Keratinocyte (primary cell): Measurements from ENCODE around the gene WDR47. TPM values are rescaled to one million over a fixed set of nuclear protein-coding genes. Genes with fewer than 3 reads are reported as not detected.
"Not testable (repeated sequence)": the region's sequence is repeated elsewhere in the genome, so short reads cannot be mapped to it uniquely, and the experiment has no call there.

ENCODE experiments used
- DNase-seq: peaks from one replicate; pipeline ENCODE4 v3.0.0-alpha.2; 2011; ENCODE audit warnings: low read depth, missing footprints, low spot score
- FAIRE-seq: peaks from 2 replicates; lab custom pipeline; 2011; peaks lifted over from hg19 to GRCh38; lab: Jason Lieb, UNC
- H2AFZ ChIP-seq: 2 replicates; pipeline ENCODE4 v1.6.0; 2012; ENCODE audit warnings: low read length, control low read depth, inconsistent platforms; ENCODE audit not compliant: control insufficient read depth
- H3K27ac ChIP-seq: 2 replicates; pipeline ENCODE4 v1.5.1; 2011; ENCODE audit warnings: low read length; ENCODE audit not compliant: control insufficient read depth, insufficient read depth
- H3K27me3 ChIP-seq: 3 replicates; pipeline ENCODE4 v1.6.0; 2011; ENCODE audit warnings: low read length; ENCODE audit not compliant: control insufficient read depth, insufficient read depth; ENCODE audit errors: extremely low read depth
- H3K36me3 ChIP-seq, 2 experiments: 2 replicates in 1 of 2; 3 replicates in 1 of 2; pipeline ENCODE4 v1.5.1; 2011; ENCODE audit warnings: low read length in 2 of 2, mild to moderate bottlenecking in 1 of 2; ENCODE audit not compliant: control insufficient read depth in 2 of 2, insufficient read depth in 2 of 2; ENCODE audit errors: extremely low read depth in 1 of 2
- H3K4me1 ChIP-seq: 3 replicates; pipeline ENCODE4 v1.5.1; 2011; ENCODE audit warnings: low read length; ENCODE audit not compliant: control insufficient read depth, insufficient read depth; ENCODE audit errors: extremely low read depth
- H3K4me2 ChIP-seq: 3 replicates; pipeline ENCODE4 v1.6.0; 2011; ENCODE audit warnings: low read depth, low read length; ENCODE audit not compliant: control insufficient read depth, insufficient read depth; ENCODE audit errors: extremely low read depth
- H3K4me3 ChIP-seq, 3 experiments: fragments of 200-600 bp in 1 of 3; sonication (generic) in 1 of 3; 2 replicates in 2 of 3; 3 replicates in 1 of 3; pipeline ENCODE4 v1.5.1; 2011 to 2016; ENCODE audit warnings: low read length in 3 of 3, mild to moderate bottlenecking in 3 of 3, control low read depth in 2 of 3, inconsistent platforms in 1 of 3, low read depth in 1 of 3, mixed read lengths in 1 of 3, mixed run types in 1 of 3, moderate library complexity in 1 of 3; ENCODE audit not compliant: control insufficient read depth in 2 of 3, insufficient read depth in 2 of 3; ENCODE audit errors: extremely low read depth in 1 of 3
- H3K79me2 ChIP-seq: 2 replicates; pipeline ENCODE4 v1.6.0; 2012; ENCODE audit warnings: low read length; ENCODE audit not compliant: control insufficient read depth, insufficient read depth
- H3K9ac ChIP-seq: 3 replicates; pipeline ENCODE4 v1.6.0; 2011; ENCODE audit warnings: low read length; ENCODE audit not compliant: control insufficient read depth, insufficient read depth; ENCODE audit errors: extremely low read depth
- H3K9me1 ChIP-seq: 3 replicates; pipeline ENCODE4 v1.6.0; 2011; ENCODE audit warnings: low read length; ENCODE audit not compliant: control insufficient read depth, insufficient read depth; ENCODE audit errors: extremely low read depth
- H3K9me3 ChIP-seq: 2 replicates; pipeline ENCODE4 v1.5.1; 2012; ENCODE audit warnings: low read depth, low read length; ENCODE audit not compliant: control insufficient read depth
- H4K20me1 ChIP-seq: 3 replicates; pipeline ENCODE4 v1.6.0; 2011; ENCODE audit warnings: low read length; ENCODE audit not compliant: control insufficient read depth, insufficient read depth; ENCODE audit errors: extremely low read depth
- CTCF ChIP-seq, 3 experiments: IDR thresholded peaks in 1 of 3; conservative IDR thresholded peaks in 1 of 3; optimal IDR thresholded peaks in 1 of 3; 2 replicates in 2 of 3; 3 replicates in 1 of 3; pipeline versions ENCODE3 to v1.5.1; 2011; ENCODE audit warnings: low read length in 3 of 3, mild to moderate bottlenecking in 3 of 3, moderate library complexity in 2 of 3, control low read depth in 1 of 3, inconsistent platforms in 1 of 3; ENCODE audit not compliant: insufficient read depth in 2 of 3; ENCODE audit errors: extremely low read depth in 1 of 3
- EZH2 ChIP-seq: IDR thresholded peaks from one replicate; pipeline ENCODE4 v1.6.1; 2012; ENCODE audit warnings: inconsistent platforms, mild to moderate bottlenecking, low read length, moderate library complexity
- dilution Hi-C: fragments of 300-500 bp; cut with MboI; formaldehyde crosslinking; loops from one replicate; pipeline ENCODE4 v1.7.0; 2020; ENCODE audit warnings: low sequenced_read_pairs; ENCODE audit not compliant: extremely low pct_ligation_motif_present
- polyA plus RNA-seq, 5 experiments: library from polyadenylated mRNA; depleted of rRNA in 3 of 5; stranded (reverse) in 3 of 5; stranded (forward) in 1 of 5; unstranded in 1 of 5; fragments of >200 nt; gene quantifications; 1 replicate in 1 of 5; 2 replicates in 3 of 5; 3 replicates in 1 of 5; pipeline versions ENCODE4 v1.2.1 to v1.2.3, GENCODE V29; 2011 to 2012; ENCODE audit warnings: missing spikeins in 2 of 5, low read depth in 1 of 5, low replicate concordance in 1 of 5

The WDR47 gene
- polyA plus RNA-seq, 1 donor (not counting 4 experiments of a cell fraction or from before 2014, with no cell fraction given): 54.7 TPM

DNA sequence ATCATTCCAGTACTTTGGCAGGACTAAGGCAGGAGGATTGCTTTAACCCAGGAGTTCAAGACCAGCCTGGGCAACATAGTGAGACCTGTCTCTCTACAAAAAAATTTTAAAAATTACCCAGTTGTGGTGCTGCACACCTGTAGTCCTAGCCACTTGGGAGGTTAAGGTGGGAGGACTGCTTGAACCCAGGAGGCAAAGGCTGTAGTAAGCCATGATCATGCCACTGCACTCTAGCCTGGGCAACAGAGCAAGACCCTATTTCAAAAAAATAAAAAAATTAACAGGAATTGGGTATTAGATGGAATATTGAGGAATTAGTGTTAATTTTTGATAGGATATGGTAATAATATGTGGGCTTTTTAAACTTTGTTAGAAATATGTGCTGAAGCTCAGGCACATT, 17.1 kb upstream of the WDR47 start:
- Histone ChIP-seq H3K4me1 (peaks cover 4% of the 10 kb centered on the region), H3K36me3 (peaks cover 0 to 4% of the 10 kb centered on the region in 2 experiments), H3K9ac (no peak overlapping the region), H3K9me3 (no peaks in the 10 kb centered on the region), H4K20me1 (no peaks in the 10 kb centered on the region), H3K27ac (no peak overlapping the region), H3K9me1 (no peaks in the 10 kb centered on the region), H2AFZ (no peak overlapping the region), H3K79me2 (no peaks in the 10 kb centered on the region), H3K4me3 (no peak overlapping the region), H3K4me2 (no peak overlapping the region), H3K27me3 (no peaks in the 10 kb centered on the region)
- TF ChIP-seq CTCF (optimal IDR thresholded peaks at IDR 0.05 in 1 of 3, IDR thresholded peaks at IDR 0.05 in 1 of 3, conservative IDR thresholded peaks at IDR 0.05 in 1 of 3; ENCODE audit: extremely low read depth in 1 of 3, insufficient read depth in 2 of 3, low read length in 3 of 3): no peak
- TF ChIP-seq EZH2: no peak
- DNase-seq: no peak
- FAIRE-seq: no peak
- dilution Hi-C loops: no loop called here

GRCh38 chr1:109056064-109056463, 14.2 kb upstream of the WDR47 start:
- dilution Hi-C loops: no loop called here
- H3K4me3 ChIP-seq: no peak overlapping the region
- no peak overlapping the region for H2AFZ ChIP-seq
- DNase-seq (no peak), FAIRE-seq (no peak)
- H3K4me2 ChIP-seq: no peak overlapping the region
- no peak overlapping the region for H3K27ac ChIP-seq
- no peaks in the 10 kb centered on the region for H3K9me1 ChIP-seq
- no peak overlapping the region for H3K9ac ChIP-seq
- TF ChIP-seq EZH2 (no peak), CTCF (optimal IDR thresholded peaks at IDR 0.05 in 1 of 3, IDR thresholded peaks at IDR 0.05 in 1 of 3, conservative IDR thresholded peaks at IDR 0.05 in 1 of 3; ENCODE audit: extremely low read depth in 1 of 3, insufficient read depth in 2 of 3, low read length in 3 of 3) (no peak)
- no peaks in the 10 kb centered on the region for H3K9me3 ChIP-seq
- peaks cover 10% of the 10 kb centered on the region for H3K4me1 ChIP-seq
- H3K79me2 ChIP-seq: no peaks in the 10 kb centered on the region
- no peaks in the 10 kb centered on the region for H3K36me3 ChIP-seq
- H3K27me3 ChIP-seq: no peaks in the 10 kb centered on the region
- no peaks in the 10 kb centered on the region for H4K20me1 ChIP-seq

- H3K9me1 ChIP-seq, H2AFZ ChIP-seq, H3K4me2 ChIP-seq, H3K36me3 ChIP-seq, H3K27ac ChIP-seq, DNase-seq, H3K4me3 ChIP-seq, H3K9ac ChIP-seq, H3K9me3 ChIP-seq, H3K79me2 ChIP-seq, FAIRE-seq, H4K20me1 ChIP-seq, dilution Hi-C loops, H3K27me3 ChIP-seq: not testable (repeated sequence)
- peaks cover 24% of the 10 kb centered on the region for H3K4me1 ChIP-seq
Measured at GRCh38 chr1:109052145-109052544, 10.2 kb upstream of the WDR47 start.
